Measurements from ENCODE around the gene MEGF10. TPM values are rescaled to one million over a fixed set of nuclear protein-coding genes. Genes with fewer than 3 reads are reported as not detected.

The MEGF10 gene
- total and polyA plus RNA-seq, 2 of the 8 experiments (the other 6 are each of a cell fraction or from before 2014, with no cell fraction given), result 38.2 to 53.1 TPM

DNA sequence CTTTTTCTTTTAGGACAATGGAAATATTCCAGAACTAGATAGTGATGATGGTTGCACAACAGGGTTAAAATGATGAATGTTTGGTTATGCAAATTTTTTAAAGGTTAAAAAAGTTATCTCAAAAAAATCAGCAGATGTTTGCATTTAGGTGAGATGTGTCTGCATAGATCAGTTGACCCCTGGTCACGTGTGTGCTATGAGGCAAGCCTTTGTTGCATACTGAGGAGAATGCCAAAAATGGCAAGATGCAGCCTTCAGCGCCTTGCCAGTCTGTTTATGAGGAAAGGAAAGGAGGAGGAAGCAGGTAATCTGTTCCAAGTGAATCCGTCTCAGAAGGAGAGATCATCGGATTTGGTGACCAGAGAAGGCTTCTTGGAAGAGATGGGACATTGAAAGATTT lies 11.9 kb downstream of the MEGF10 start:
- no peaks in the 10 kb centered on the region for H3K23me2 ChIP-seq (ENCODE audit: low read depth, low read length)
- no peaks in the 10 kb centered on the region; a peak in 1 of 8 replicates for H3K36me3 ChIP-seq (ENCODE audit: control insufficient read depth in 2 of 4, insufficient read depth in 4 of 4, low read length in 3 of 4)
- H3K14ac ChIP-seq (ENCODE audit: insufficient read length), result no peak overlapping the region
- H4K5ac ChIP-seq (ENCODE audit: insufficient read length, low read depth, low read length), result no peak overlapping the region
- H3K4me1 ChIP-seq (replicated peaks in 1 of 4; ENCODE audit: control insufficient read depth in 3 of 4, insufficient read depth in 4 of 4, low read length in 3 of 4), result peaks cover 6 to 28% (median 14%) of the 10 kb centered on the region in 4 experiments
- H3K4me2 ChIP-seq (ENCODE audit: insufficient read depth in 1 of 2, low read depth in 2 of 2, low read length in 2 of 2), result no peak overlapping the region
- H2AK5ac ChIP-seq (ENCODE audit: low read depth, low read length), result peak overlapping the region; percentile 15; the same call in 1 of the 2 replicates
- no peak overlapping the region for H2BK5ac ChIP-seq (ENCODE audit: low read depth, low read length)
- H3K4ac ChIP-seq (replicated peaks; ENCODE audit: insufficient read length, low read depth, low read length), result no peak overlapping the region
- no peak overlapping the region for H3K27ac ChIP-seq (ENCODE audit: low read depth, low read length)
- peak overlapping the region; percentile 84; the same call in 1 of the 2 replicates for H2BK15ac ChIP-seq (ENCODE audit: low read length)
- TF ChIP-seq TBP (IDR thresholded peaks at IDR 0.05; ENCODE audit: low read depth, low read length), result no peak
- TF ChIP-seq CREB1 (IDR thresholded peaks at IDR 0.05), result no peak
- TF ChIP-seq CTBP2 (IDR thresholded peaks at IDR 0.05; ENCODE audit: borderline replicate concordance, insufficient read depth, insufficient read length, low read length), result no peak
- no peak for TF ChIP-seq SRF (IDR thresholded peaks at IDR 0.05; ENCODE audit: low read depth, low read length)
- TF ChIP-seq POU5F1 (IDR thresholded peaks at IDR 0.05; ENCODE audit: low read depth, low read length), result no peak
- no peak for TF ChIP-seq SIRT6 (IDR thresholded peaks at IDR 0.05; ENCODE audit: low read length)
- TF ChIP-seq, protein P1, sequence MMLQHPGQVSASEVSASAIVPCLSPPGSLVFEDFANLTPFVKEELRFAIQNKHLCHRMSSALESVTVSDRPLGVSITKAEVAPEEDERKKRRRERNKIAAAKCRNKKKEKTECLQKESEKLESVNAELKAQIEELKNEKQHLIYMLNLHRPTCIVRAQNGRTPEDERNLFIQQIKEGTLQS (IDR thresholded peaks at IDR 0.05; ENCODE audit: insufficient read depth, low read depth, low read length), result no peak
- TF ChIP-seq FOSL1 (IDR thresholded peaks at IDR 0.05; ENCODE audit: insufficient read depth, low read depth, low read length), result no peak
- no peak for TF ChIP-seq SP1 (IDR thresholded peaks at IDR 0.05; ENCODE audit: low read depth, low read length)
- no peak for TF ChIP-seq BACH1 (IDR thresholded peaks at IDR 0.05; ENCODE audit: low read length)
- TF ChIP-seq SIN3A (conservative IDR thresholded peaks at IDR 0.05 in 1 of 2, IDR thresholded peaks at IDR 0.05 in 1 of 2; ENCODE audit: low read depth in 1 of 2, low read length in 2 of 2), result no peak
- TF ChIP-seq MAFK (IDR thresholded peaks at IDR 0.05; ENCODE audit: low read depth, low read length), result no peak
- no peak for TF ChIP-seq RAD21 (IDR thresholded peaks at IDR 0.05 in 1 of 2, conservative IDR thresholded peaks at IDR 0.05 in 1 of 2; ENCODE audit: low read depth in 2 of 2, low read length in 2 of 2)
- no peak overlapping the region for H4K91ac ChIP-seq (replicated peaks; ENCODE audit: insufficient read length, low read length)
- H2BK20ac ChIP-seq (ENCODE audit: low read length), result 0 out of 2 replicates have a peak overlapping the region, but pooled peaks have one; percentile 77
- peaks cover 0 to 3% of the 10 kb centered on the region in 2 experiments for H4K20me1 ChIP-seq (replicated peaks in 1 of 2; ENCODE audit: control insufficient read depth in 1 of 2, insufficient read depth in 2 of 2, low read length in 2 of 2)
- H2AFZ ChIP-seq (ENCODE audit: low read length), result no peak overlapping the region
- H4K8ac ChIP-seq (ENCODE audit: extremely low read depth, insufficient read depth, low read length), result no peak overlapping the region
- no peak for DNase-seq (ENCODE audit: low read depth in 1 of 2, low spot score in 2 of 2)
- no peaks in the 10 kb centered on the region for H3K27me3 ChIP-seq (replicated peaks in 1 of 4; ENCODE audit: control insufficient read depth in 3 of 4, extremely low read depth in 1 of 4, insufficient read depth in 3 of 4, low read length in 3 of 4)
- peaks cover 0 to 85% of the 10 kb centered on the region in 2 experiments; a peak in 2 of 4 replicates for H3K79me2 ChIP-seq (ENCODE audit: control insufficient read depth in 1 of 2, insufficient read depth in 2 of 2, low read length in 2 of 2)
- no peak for FAIRE-seq
- CTCF ChIA-PET (ENCODE audit: partially characterized antibody), result interaction anchor here (1.0 kb wide), 1 partner anchor 18 kb away, joined by 3 read pairs; no protein-coding TSS in a partner anchor
- POLR2A ChIA-PET (ENCODE audit: partially characterized antibody), result no interaction called here
- no peaks in the 10 kb centered on the region for H3K9me3 ChIP-seq (ENCODE audit: insufficient read depth in 2 of 2, low read depth in 1 of 2, low read length in 1 of 2)
- H3K4me3 ChIP-seq (ENCODE audit: extremely low read depth in 1 of 4, insufficient read depth in 2 of 4, low read depth in 3 of 4, low read length in 4 of 4), result no peak overlapping the region
- no peak overlapping the region for H2BK12ac ChIP-seq (ENCODE audit: low read depth, low read length)
- 0 out of 2 replicates have a peak overlapping the region, but pooled peaks have one; percentile 9 for H3K18ac ChIP-seq (ENCODE audit: extremely low read depth, low read length)
- H2BK120ac ChIP-seq (replicated peaks; ENCODE audit: low read depth, low read length), result no peak overlapping the region
- H3K23ac ChIP-seq (ENCODE audit: insufficient read length), result no peak overlapping the region
- H3K79me1 ChIP-seq (ENCODE audit: low read depth, low read length), result peaks cover 4% of the 10 kb centered on the region; the same call in 1 of the 2 replicates
- H3K56ac ChIP-seq (replicated peaks; ENCODE audit: insufficient read length, low read depth, low read length), result no peak overlapping the region
- 87% methylated on average over 4 of the region's 4 CpGs; no CpG with 5 or more reads in 1 of the 2 experiments for WGBS, 2 experiments (ENCODE audit: extremely low coverage in 1 of 2, insufficient coverage in 1 of 2, insufficient read length in 1 of 2, insufficient replicate concordance in 2 of 2, low coverage in 1 of 2, low lambda C conversion rate in 2 of 2, missing lambda C conversion rate in 1 of 2)
- H3K9ac ChIP-seq (replicated peaks in 1 of 4; ENCODE audit: extremely low read depth in 1 of 4, low read depth in 3 of 4, low read length in 3 of 4), result no peak overlapping the region

Measured in H1 (cell line).